Kidney epithelial cell (primary cell): ENCODE data around the gene YPEL2. TPM values are rescaled to one million over a fixed set of nuclear protein-coding genes. Genes with fewer than 3 reads are reported as not detected.
A peak's percentile ranks its signal among the peaks of the same experiment; 100 is the strongest.

Experiments
- DNase-seq: peaks from one replicate; pipeline ENCODE4 v3.0.0-alpha.2; 2010; ENCODE audit warnings: low read depth
- H3K27me3 ChIP-seq: 2 replicates; pipeline ENCODE4 v1.6.0; 2011; ENCODE audit warnings: low read length; ENCODE audit not compliant: control insufficient read depth, insufficient read depth
- H3K36me3 ChIP-seq: 2 replicates; pipeline ENCODE4 v1.5.1; 2011; ENCODE audit warnings: low read length; ENCODE audit not compliant: control insufficient read depth, insufficient read depth
- H3K4me3 ChIP-seq: 2 replicates; pipeline ENCODE4 v1.5.1; 2011; ENCODE audit warnings: low read depth, mild to moderate bottlenecking, control low read depth, low read length
- CTCF ChIP-seq: IDR thresholded peaks from 2 replicates; pipeline ENCODE4 v1.5.1; 2011; ENCODE audit warnings: mild to moderate bottlenecking, moderate library complexity, low read length, control low read depth, inconsistent platforms; ENCODE audit not compliant: insufficient read depth, poor library complexity, severe bottlenecking
- total RNA-seq: library from RNA; depleted of rRNA; stranded (reverse); fragments of >200 nt; gene quantifications from 2 replicates; pipeline ENCODE4 v1.2.3, GENCODE V29; 2015

YPEL2 gene
- total RNA-seq, 1 donor from 2014 or later = 16.8 TPM

GRCh38 chr17:59416184-59416583 lies 84.7 kb downstream of the YPEL2 start:
- Histone ChIP-seq H3K36me3 (no peaks in the 10 kb centered on the region), H3K27me3 (no peaks in the 10 kb centered on the region), H3K4me3 (no peak overlapping the region)
- TF ChIP-seq CTCF = no peak
- no peak for DNase-seq

- no peaks in the 10 kb centered on the region for H3K27me3 ChIP-seq
- no peak for TF ChIP-seq CTCF
- H3K36me3 ChIP-seq = no peaks in the 10 kb centered on the region
- no peak for DNase-seq
- H3K4me3 ChIP-seq = no peak overlapping the region
Observed at GRCh38 chr17:59417452-59417851, 86.0 kb downstream of the YPEL2 start.

GRCh38 chr17:59418732-59419166 lies 87.3 kb downstream of the YPEL2 start:
- Histone ChIP-seq H3K4me3 (no peak overlapping the region), H3K36me3 (no peaks in the 10 kb centered on the region), H3K27me3 (no peaks in the 10 kb centered on the region)
- DNase-seq = no peak
- TF ChIP-seq CTCF = no peak

DNA sequence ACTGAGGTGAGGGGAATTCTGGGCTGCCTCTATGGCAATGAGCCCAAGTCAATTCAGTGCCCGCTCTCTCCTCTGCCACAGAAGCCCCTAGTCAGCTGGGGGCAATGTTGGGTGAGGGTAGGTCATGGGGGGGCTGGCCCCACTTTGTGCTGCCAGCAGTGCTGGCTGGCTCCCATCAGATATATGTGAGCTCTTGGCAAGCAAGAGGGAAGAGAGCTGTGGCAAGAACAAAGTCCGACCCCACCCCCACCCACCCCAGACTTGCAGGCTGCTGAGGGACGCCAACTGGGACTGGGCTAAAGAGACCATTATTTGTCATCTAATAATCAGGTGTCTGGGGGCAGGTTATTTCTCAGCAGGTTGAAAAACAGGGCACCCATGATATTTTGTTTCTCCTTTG lies 89.4 kb downstream of the YPEL2 start:
- no peak for DNase-seq
- no peaks in the 10 kb centered on the region for H3K36me3 ChIP-seq
- H3K27me3 ChIP-seq = no peaks in the 10 kb centered on the region
- no peak for TF ChIP-seq CTCF
- H3K4me3 ChIP-seq = no peak overlapping the region

DNA sequence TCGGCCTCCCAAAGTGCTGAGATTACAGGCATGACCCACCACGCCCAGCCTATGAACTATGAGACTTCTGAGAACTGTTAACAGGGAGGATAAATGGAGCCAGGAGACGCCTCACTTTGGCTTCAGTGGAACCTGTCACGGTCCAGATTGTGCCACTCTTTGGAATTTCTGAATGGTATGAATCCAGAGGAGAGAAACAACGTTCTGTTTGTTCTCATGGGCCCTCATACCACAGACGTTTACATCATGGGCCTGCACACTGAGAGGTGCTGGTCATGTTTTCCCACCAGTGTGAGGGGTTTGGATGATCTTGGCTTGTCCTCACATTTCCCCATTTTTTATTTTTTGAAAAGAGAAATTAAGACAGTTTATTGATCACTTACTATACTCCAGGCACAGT lies 90.3 kb downstream of the YPEL2 start:
- no peak for DNase-seq
- H3K36me3 ChIP-seq = no peaks in the 10 kb centered on the region
- no peak for TF ChIP-seq CTCF
- H3K27me3 ChIP-seq = no peaks in the 10 kb centered on the region
- H3K4me3 ChIP-seq = no peak overlapping the region

- TF ChIP-seq CTCF = no peak
- Histone ChIP-seq H3K4me3 (no peak overlapping the region), H3K27me3 (no peaks in the 10 kb centered on the region), H3K36me3 (no peaks in the 10 kb centered on the region)
- peak; percentile 72 for DNase-seq
Observed at GRCh38 chr17:59423137-59423724, 91.8 kb downstream of the YPEL2 start.
